Activated CD4-positive, alpha-beta memory T cell treated with anti-CD3 and anti-CD28 coated beads for 36 hours (primary cell): Measurements from ENCODE around the gene RPS6KA3. TPM values are rescaled to one million over a fixed set of nuclear protein-coding genes. Genes with fewer than 3 reads are reported as not detected.
A peak's percentile ranks its signal among the peaks of the same experiment; 100 is the strongest.
"Not testable (repeated sequence)": the region's sequence is repeated elsewhere in the genome, so short reads cannot be mapped to it uniquely, and the experiment has no call there.

Experiments
- CTCF ChIA-PET: fragments of 350-600 bp; sonication (Branson Sonifier 250); formaldehyde crosslinking; loops from one replicate; lab custom pipeline; 2021; ENCODE audit warnings: antibody characterized with exemption, inconsistent platforms; lab: Charles Lee
- POLR2A ChIA-PET: fragments of 350-600 bp; sonication (Branson Sonifier 250); formaldehyde crosslinking; loops from one replicate; lab custom pipeline; 2021; ENCODE audit warnings: antibody characterized with exemption; lab: Charles Lee
- DNase-seq: peaks from one replicate; pipeline ENCODE4 v3.0.0-alpha.2; 2020
- H3K27ac Mint-ChIP-seq: one replicate; pipeline ENCODE4 v1.8.0; 2021; ENCODE audit warnings: mixed read lengths
- H3K27me3 Mint-ChIP-seq: one replicate; pipeline ENCODE4 v1.8.0; 2021; ENCODE audit warnings: mixed read lengths
- H3K36me3 Mint-ChIP-seq: one replicate; pipeline ENCODE4 v1.8.0; 2021; ENCODE audit warnings: mixed read lengths
- H3K4me1 Mint-ChIP-seq: one replicate; pipeline ENCODE4 v1.8.0; 2021; ENCODE audit warnings: low read depth, mixed read lengths
- H3K4me3 Mint-ChIP-seq: one replicate; pipeline ENCODE4 v1.8.0; 2021; ENCODE audit warnings: mild to moderate bottlenecking, mixed read lengths
- H3K9me3 Mint-ChIP-seq: one replicate; pipeline ENCODE4 v1.8.0; 2021; ENCODE audit warnings: mixed read lengths
- intact Hi-C: fragments of 100-400 bp; cut with micrococcal nuclease; formaldehyde crosslinking; loops from one replicate; pipeline ENCODE4 v1.15.1; 2023
- total RNA-seq, 2 experiments: library from RNA; stranded (reverse); gene quantifications; one replicate each; pipeline ENCODE4 v1.2.3, GENCODE V29; 2021

Gene RPS6KA3
- total RNA-seq, 2 experiments from 2014 or later, result 51.8 to 52.0 TPM

GRCh38 chrX:20212486-20213089, 54.1 kb downstream of the RPS6KA3 start:
- no peak overlapping the region for H3K4me3 Mint-ChIP-seq
- no peaks in the 10 kb centered on the region for H3K27me3 Mint-ChIP-seq
- intact Hi-C loops, result loop anchor here (1.0 to 5.0 kb wide), 2 partner anchors 12 to 230 kb away; no protein-coding TSS in a partner anchor
- CTCF ChIA-PET, result no interaction called here
- no peak for DNase-seq
- peaks cover 5% of the 10 kb centered on the region for H3K36me3 Mint-ChIP-seq
- POLR2A ChIA-PET, result no interaction called here
- peak overlapping the region; percentile 28 for H3K27ac Mint-ChIP-seq
- peaks cover 54% of the 10 kb centered on the region for H3K4me1 Mint-ChIP-seq
- H3K9me3 Mint-ChIP-seq, result no peaks in the 10 kb centered on the region

GRCh38 chrX:20211261-20211786, 55.4 kb downstream of the RPS6KA3 start:
- H3K36me3 Mint-ChIP-seq, result peaks cover 17% of the 10 kb centered on the region
- peak overlapping the region; percentile 28 for H3K27ac Mint-ChIP-seq
- intact Hi-C loops, result loop anchor here (5.0 kb wide), 1 partner anchor 231 kb away; no protein-coding TSS in a partner anchor
- peaks cover 60% of the 10 kb centered on the region for H3K4me1 Mint-ChIP-seq
- ChIA-PET CTCF (no interaction called here), POLR2A (no interaction called here)
- no peak overlapping the region for H3K4me3 Mint-ChIP-seq
- no peak for DNase-seq
- H3K9me3 Mint-ChIP-seq, result no peaks in the 10 kb centered on the region
- H3K27me3 Mint-ChIP-seq, result no peaks in the 10 kb centered on the region

GRCh38 chrX:20205927-20206708, 60.6 kb downstream of the RPS6KA3 start:
- intact Hi-C loops, result no loop called here
- H3K27ac Mint-ChIP-seq, result no peak overlapping the region
- H3K9me3 Mint-ChIP-seq, result no peaks in the 10 kb centered on the region
- CTCF ChIA-PET, result no interaction called here
- no peak overlapping the region for H3K4me3 Mint-ChIP-seq
- H3K36me3 Mint-ChIP-seq, result peaks cover 22% of the 10 kb centered on the region
- H3K4me1 Mint-ChIP-seq, result peaks cover 52% of the 10 kb centered on the region
- H3K27me3 Mint-ChIP-seq, result no peaks in the 10 kb centered on the region
- POLR2A ChIA-PET, result interaction anchor here (1.2 kb wide), 1 partner anchor 172 kb away, joined by 3 read pairs; no protein-coding TSS in a partner anchor
- peak; percentile 24 for DNase-seq

- no peak overlapping the region for H3K4me3 Mint-ChIP-seq
- H3K36me3 Mint-ChIP-seq, result peaks cover 23% of the 10 kb centered on the region
- H3K9me3 Mint-ChIP-seq, result no peaks in the 10 kb centered on the region
- CTCF ChIA-PET, result no interaction called here
- H3K27me3 Mint-ChIP-seq, result no peaks in the 10 kb centered on the region
- no peak for DNase-seq
- peaks cover 46% of the 10 kb centered on the region for H3K4me1 Mint-ChIP-seq
- H3K27ac Mint-ChIP-seq, result no peak overlapping the region
- POLR2A ChIA-PET, result no interaction called here
- intact Hi-C loops, result no loop called here
Measured at GRCh38 chrX:20204351-20204750, 62.4 kb downstream of the RPS6KA3 start.

GRCh38 chrX:20197641-20198210, 69.0 kb downstream of the RPS6KA3 start:
- H3K9me3 Mint-ChIP-seq, result no peaks in the 10 kb centered on the region
- DNase-seq, result no peak
- POLR2A ChIA-PET, result no interaction called here
- H3K27me3 Mint-ChIP-seq, result no peaks in the 10 kb centered on the region
- intact Hi-C loops, result no loop called here
- CTCF ChIA-PET, result no interaction called here
- H3K27ac Mint-ChIP-seq, result no peak overlapping the region
- H3K4me1 Mint-ChIP-seq, result peaks cover 29% of the 10 kb centered on the region
- H3K36me3 Mint-ChIP-seq, result peaks cover 19% of the 10 kb centered on the region
- no peak overlapping the region for H3K4me3 Mint-ChIP-seq

GRCh38 chrX:20189171-20189570, 77.5 kb downstream of the RPS6KA3 start:
- ChIA-PET POLR2A (no interaction called here), CTCF (no interaction called here)
- H3K27me3 Mint-ChIP-seq, result no peaks in the 10 kb centered on the region
- intact Hi-C loops, result no loop called here
- DNase-seq, result no peak
- H3K36me3 Mint-ChIP-seq, result peaks cover 12% of the 10 kb centered on the region
- no peak overlapping the region for H3K4me3 Mint-ChIP-seq
- H3K27ac Mint-ChIP-seq, result no peak overlapping the region
- no peaks in the 10 kb centered on the region for H3K4me1 Mint-ChIP-seq
- H3K9me3 Mint-ChIP-seq, result no peaks in the 10 kb centered on the region

- Mint-ChIP-seq H3K9me3 (no peaks in the 10 kb centered on the region), H3K27ac (peak overlapping the region; percentile 79), H3K4me1 (peaks cover 16% of the 10 kb centered on the region), H3K4me3 (no peak overlapping the region), H3K36me3 (peaks cover 13% of the 10 kb centered on the region), H3K27me3 (no peaks in the 10 kb centered on the region)
- intact Hi-C loops, result no loop called here
- CTCF ChIA-PET, result no interaction called here
- DNase-seq, result no peak
- POLR2A ChIA-PET, result no interaction called here
Measured at GRCh38 chrX:20181598-20182329, 84.9 kb downstream of the RPS6KA3 start.

- Mint-ChIP-seq H3K36me3 (peaks cover 11% of the 10 kb centered on the region), H3K4me3 (no peak overlapping the region), H3K4me1 (peaks cover 8% of the 10 kb centered on the region), H3K27me3 (no peaks in the 10 kb centered on the region), H3K27ac (no peak overlapping the region), H3K9me3 (no peaks in the 10 kb centered on the region)
- POLR2A ChIA-PET, result no interaction called here
- CTCF ChIA-PET, result no interaction called here
- no peak for DNase-seq
- intact Hi-C loops, result no loop called here
Measured at GRCh38 chrX:20177093-20177492, 89.6 kb downstream of the RPS6KA3 start.

GRCh38 chrX:20173856-20174255, 92.9 kb downstream of the RPS6KA3 start:
- no peaks in the 10 kb centered on the region for H3K9me3 Mint-ChIP-seq
- POLR2A ChIA-PET, result no interaction called here
- no peak overlapping the region for H3K4me3 Mint-ChIP-seq
- no peaks in the 10 kb centered on the region for H3K4me1 Mint-ChIP-seq
- peaks cover 6% of the 10 kb centered on the region for H3K36me3 Mint-ChIP-seq
- intact Hi-C loops, result no loop called here
- CTCF ChIA-PET, result no interaction called here
- no peak overlapping the region for H3K27ac Mint-ChIP-seq
- no peaks in the 10 kb centered on the region for H3K27me3 Mint-ChIP-seq
- no peak for DNase-seq

GRCh38 chrX:20173313-20173712, 93.4 kb downstream of the RPS6KA3 start:
- Mint-ChIP-seq H3K9me3 (no peaks in the 10 kb centered on the region), H3K27me3 (no peaks in the 10 kb centered on the region), H3K4me3 (no peak overlapping the region), H3K36me3 (peaks cover 6% of the 10 kb centered on the region), H3K4me1 (no peaks in the 10 kb centered on the region), H3K27ac (no peak overlapping the region)
- DNase-seq, result no peak
- ChIA-PET CTCF (no interaction called here), POLR2A (no interaction called here)
- intact Hi-C loops, result no loop called here

GRCh38 chrX:20171887-20172286, 94.8 kb downstream of the RPS6KA3 start:
- DNase-seq, result no peak
- Mint-ChIP-seq H3K9me3 (no peaks in the 10 kb centered on the region), H3K27me3 (no peaks in the 10 kb centered on the region), H3K27ac (no peak overlapping the region), H3K36me3 (peaks cover 8% of the 10 kb centered on the region), H3K4me3 (no peak overlapping the region), H3K4me1 (no peaks in the 10 kb centered on the region)
- intact Hi-C loops, result no loop called here
- CTCF ChIA-PET, result interaction anchor here (0.7 kb wide), 1 partner anchor 65 kb away, joined by 3 read pairs; no protein-coding TSS in a partner anchor
- POLR2A ChIA-PET, result interaction anchor here (1.0 kb wide), 1 partner anchor 30 kb away, joined by 3 read pairs; the partner anchor contains the start of gene EIF1AX

- H3K36me3 Mint-ChIP-seq, result peaks cover 11% of the 10 kb centered on the region
- CTCF ChIA-PET, intact Hi-C loops, H3K4me3 Mint-ChIP-seq, DNase-seq, H3K27me3 Mint-ChIP-seq, H3K27ac Mint-ChIP-seq, H3K4me1 Mint-ChIP-seq, POLR2A ChIA-PET, H3K9me3 Mint-ChIP-seq: not testable (repeated sequence)
Measured at GRCh38 chrX:20162516-20162915, 104.2 kb downstream of the RPS6KA3 start.
